OCI-LY1 (cell line): Measurements from ENCODE around the gene ERG28.

ENCODE experiments used
- H2AFZ ChIP-seq: fragments of 200-600 bp; sonication (generic), shearing (Covaris generic); 2 replicates; pipeline ENCODE4 v1.6.0; 2014; ENCODE audit warnings: antibody characterized with exemption, mild to moderate bottlenecking, low read length
- H3F3A ChIP-seq: fragments of 200-600 bp; sonication (generic), shearing (Covaris generic); 2 replicates; pipeline ENCODE4 v1.6.0; 2014; ENCODE audit warnings: mild to moderate bottlenecking, antibody characterized with exemption, low read length, moderate library complexity; ENCODE audit not compliant: insufficient read depth
- H3K27ac ChIP-seq: fragments of 200-600 bp; sonication (generic); 2 replicates; pipeline ENCODE4 v1.5.1; 2014; ENCODE audit warnings: low read length, mixed run types, mild to moderate bottlenecking, low read depth; ENCODE audit not compliant: poor library complexity, severe bottlenecking
- H3K27me3 ChIP-seq: fragments of 200-600 bp; sonication (generic); 2 replicates; pipeline ENCODE4 v1.6.0; 2014; ENCODE audit warnings: antibody characterized with exemption, mild to moderate bottlenecking, low read length, moderate library complexity; ENCODE audit not compliant: insufficient read depth
- H3K36me3 ChIP-seq: fragments of 200-600 bp; sonication (generic); 2 replicates; pipeline ENCODE4 v1.6.1; 2014; ENCODE audit warnings: mild to moderate bottlenecking, antibody characterized with exemption, low read length, moderate library complexity, mixed read lengths; ENCODE audit not compliant: insufficient read depth
- H3K4me1 ChIP-seq: fragments of 200-600 bp; sonication (generic); 2 replicates; pipeline ENCODE4 v1.5.1; 2014; ENCODE audit warnings: mild to moderate bottlenecking, low read length, moderate library complexity; ENCODE audit not compliant: insufficient read depth, severe bottlenecking
- H3K4me2 ChIP-seq: fragments of 200-600 bp; sonication (generic), shearing (Covaris generic); 2 replicates; pipeline ENCODE4 v1.6.1; 2014; ENCODE audit warnings: low read length
- H3K4me3 ChIP-seq: fragments of 200-600 bp; sonication (generic); 2 replicates; pipeline ENCODE4 v1.5.1; 2014; ENCODE audit warnings: low read length, low read depth, mild to moderate bottlenecking, mixed read lengths; ENCODE audit not compliant: poor library complexity, severe bottlenecking
- H3K79me2 ChIP-seq: fragments of 200-600 bp; shearing (Covaris generic); 2 replicates; pipeline ENCODE4 v1.6.1; 2016; ENCODE audit warnings: mixed run types, low read length, mixed read lengths; ENCODE audit not compliant: insufficient read depth
- H3K9ac ChIP-seq: fragments of 200-600 bp; sonication (generic), shearing (Covaris generic); 2 replicates; pipeline ENCODE4 v1.6.1; 2014; ENCODE audit warnings: mild to moderate bottlenecking, low read length, mixed read lengths
- H3K9me2 ChIP-seq: fragments of 200-600 bp; sonication (generic), shearing (Covaris generic); 2 replicates; pipeline ENCODE4 v1.6.1; 2014; ENCODE audit warnings: low read depth, mild to moderate bottlenecking, low read length, mixed read lengths
- H3K9me3 ChIP-seq: fragments of 200-600 bp; shearing (Covaris generic); 2 replicates; pipeline ENCODE4 v1.6.1; 2014; ENCODE audit warnings: low read length, mixed read lengths
- H4K20me1 ChIP-seq: fragments of 200-600 bp; sonication (generic), shearing (Covaris generic); 2 replicates; pipeline ENCODE4 v1.6.0; 2016; ENCODE audit warnings: mild to moderate bottlenecking, low read length; ENCODE audit not compliant: insufficient read depth
- EZH2 ChIP-seq: fragments of 200-600 bp; sonication (generic), shearing (Covaris generic); IDR thresholded peaks from 2 replicates; pipeline ENCODE4 v1.8.0; 2017; ENCODE audit warnings: borderline replicate concordance, mixed run types, mild to moderate bottlenecking, antibody characterized with exemption, low read length, moderate library complexity, mixed read lengths
- TF ChIP-seq, protein P1 (sequence below): fragments of 200-600 bp; sonication (generic), shearing (Covaris generic); IDR thresholded peaks from 2 replicates; pipeline ENCODE4 v1.5.1; 2017; ENCODE audit warnings: mild to moderate bottlenecking, antibody characterized with exemption, low read length, moderate library complexity, mixed read lengths

ERG28 gene, protein sequence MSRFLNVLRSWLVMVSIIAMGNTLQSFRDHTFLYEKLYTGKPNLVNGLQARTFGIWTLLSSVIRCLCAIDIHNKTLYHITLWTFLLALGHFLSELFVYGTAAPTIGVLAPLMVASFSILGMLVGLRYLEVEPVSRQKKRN

DNA sequence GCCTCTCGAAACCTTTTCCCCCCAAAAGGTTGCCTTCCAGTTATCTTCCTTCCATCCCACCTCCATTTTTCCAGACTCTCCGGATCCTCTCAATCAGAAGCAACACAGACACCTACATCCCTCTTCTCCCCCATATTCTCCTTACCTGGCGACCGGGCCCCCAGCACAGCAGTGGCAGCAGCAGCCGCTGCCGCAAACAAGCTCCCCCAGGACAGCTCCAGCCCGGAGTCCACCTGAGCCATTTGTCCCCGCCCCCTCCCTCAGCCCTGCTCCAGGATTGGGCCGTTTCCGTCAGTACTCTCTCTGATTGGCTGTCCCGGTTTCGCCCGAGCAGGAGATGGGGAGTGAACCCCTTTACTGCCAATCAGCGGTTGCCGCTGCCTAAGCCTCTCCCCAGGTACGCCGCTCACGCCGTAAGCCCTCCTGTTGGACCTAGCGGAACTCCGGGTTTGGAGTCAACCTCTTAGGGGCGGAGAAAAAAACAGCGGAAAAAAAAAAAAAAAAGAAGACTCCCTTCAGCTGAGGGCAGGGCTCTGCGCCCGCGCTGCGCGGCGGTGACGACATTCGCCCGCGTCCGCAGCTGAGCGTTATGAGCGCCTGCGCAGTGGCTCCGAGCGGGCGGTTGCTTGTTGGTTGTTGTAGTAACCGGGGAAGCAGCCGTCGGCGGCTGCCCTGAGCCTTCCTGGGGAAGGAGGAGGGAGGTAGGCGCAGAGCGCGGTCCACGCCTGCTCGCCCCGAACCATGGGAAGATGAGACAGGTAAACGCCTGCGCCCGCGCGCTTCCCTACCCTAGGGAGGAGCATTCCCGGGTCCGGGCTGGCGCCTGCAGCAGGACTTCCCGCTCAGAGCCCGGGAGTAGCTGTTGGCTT, at the start of gene ERG28, which contains the start of gene TTLL5:
Gene ERG28 (minus strand): TSS at position 247 of the 869 bp plus-strand sequence. CDS start 3,374 bp downstream, outside the sequence.
Gene TTLL5 (plus strand): TSS at position 617 of the 869 bp plus-strand sequence. CDS start 1,904 bp downstream, outside the sequence.
- Histone ChIP-seq H3K79me2 (peaks cover 7% of the 10 kb centered on the region), H3K27ac (peak within 1 kb of the TSS; percentile 65), H3F3A (no peaks in the 10 kb centered on the region), H3K9me2 (no peaks in the 10 kb centered on the region), H3K9ac (peak within 1 kb of the TSS; percentile 84), H3K4me1 (peaks cover 35% of the 10 kb centered on the region), H3K4me2 (peak within 1 kb of the TSS; percentile 92), H3K4me3 (peak within 1 kb of the TSS; percentile 90), H4K20me1 (no peaks in the 10 kb centered on the region), H3K27me3 (no peaks in the 10 kb centered on the region), H3K36me3 (peaks cover 27% of the 10 kb centered on the region; the same call in 1 of the 2 replicates), H3K9me3 (no peaks in the 10 kb centered on the region), H2AFZ (peak within 1 kb of the TSS; percentile 73)
- no peak for TF ChIP-seq EZH2
- TF ChIP-seq, protein P1, sequence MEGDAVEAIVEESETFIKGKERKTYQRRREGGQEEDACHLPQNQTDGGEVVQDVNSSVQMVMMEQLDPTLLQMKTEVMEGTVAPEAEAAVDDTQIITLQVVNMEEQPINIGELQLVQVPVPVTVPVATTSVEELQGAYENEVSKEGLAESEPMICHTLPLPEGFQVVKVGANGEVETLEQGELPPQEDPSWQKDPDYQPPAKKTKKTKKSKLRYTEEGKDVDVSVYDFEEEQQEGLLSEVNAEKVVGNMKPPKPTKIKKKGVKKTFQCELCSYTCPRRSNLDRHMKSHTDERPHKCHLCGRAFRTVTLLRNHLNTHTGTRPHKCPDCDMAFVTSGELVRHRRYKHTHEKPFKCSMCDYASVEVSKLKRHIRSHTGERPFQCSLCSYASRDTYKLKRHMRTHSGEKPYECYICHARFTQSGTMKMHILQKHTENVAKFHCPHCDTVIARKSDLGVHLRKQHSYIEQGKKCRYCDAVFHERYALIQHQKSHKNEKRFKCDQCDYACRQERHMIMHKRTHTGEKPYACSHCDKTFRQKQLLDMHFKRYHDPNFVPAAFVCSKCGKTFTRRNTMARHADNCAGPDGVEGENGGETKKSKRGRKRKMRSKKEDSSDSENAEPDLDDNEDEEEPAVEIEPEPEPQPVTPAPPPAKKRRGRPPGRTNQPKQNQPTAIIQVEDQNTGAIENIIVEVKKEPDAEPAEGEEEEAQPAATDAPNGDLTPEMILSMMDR, result no peak

DNA sequence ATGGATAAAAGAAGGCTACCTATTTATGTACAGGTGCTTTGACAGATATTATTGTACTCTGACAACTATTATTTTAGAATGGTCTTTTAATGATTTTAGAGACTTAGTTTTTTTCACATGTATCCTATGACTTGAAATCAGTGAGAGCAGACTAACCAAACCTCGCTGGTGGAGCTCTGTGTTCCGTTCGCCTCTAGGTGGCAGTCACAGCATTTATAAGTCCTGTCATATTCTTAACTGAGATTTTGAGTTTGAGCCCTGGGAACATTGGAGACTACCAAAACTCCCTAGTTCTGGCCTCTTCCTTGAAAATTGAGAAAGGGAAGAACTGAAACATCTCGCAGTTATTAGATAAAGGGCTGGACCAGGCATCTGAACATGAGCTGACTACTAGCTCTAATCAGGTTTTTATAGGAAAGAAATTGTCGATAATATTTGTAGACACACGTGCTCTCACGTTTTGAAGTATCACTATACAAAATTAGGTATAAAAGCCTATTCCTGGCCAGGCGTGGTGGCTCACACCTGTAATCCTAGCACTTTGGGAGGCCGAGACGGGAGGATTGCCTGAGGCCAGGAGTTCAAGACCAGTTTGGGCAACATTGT, 48.6 kb upstream of the ERG28 start:
- Histone ChIP-seq H3K4me1 (no peaks in the 10 kb centered on the region), H3F3A (no peaks in the 10 kb centered on the region)
- no peak for TF ChIP-seq EZH2
- TF ChIP-seq, protein P1, result peak; percentile 86

DNA sequence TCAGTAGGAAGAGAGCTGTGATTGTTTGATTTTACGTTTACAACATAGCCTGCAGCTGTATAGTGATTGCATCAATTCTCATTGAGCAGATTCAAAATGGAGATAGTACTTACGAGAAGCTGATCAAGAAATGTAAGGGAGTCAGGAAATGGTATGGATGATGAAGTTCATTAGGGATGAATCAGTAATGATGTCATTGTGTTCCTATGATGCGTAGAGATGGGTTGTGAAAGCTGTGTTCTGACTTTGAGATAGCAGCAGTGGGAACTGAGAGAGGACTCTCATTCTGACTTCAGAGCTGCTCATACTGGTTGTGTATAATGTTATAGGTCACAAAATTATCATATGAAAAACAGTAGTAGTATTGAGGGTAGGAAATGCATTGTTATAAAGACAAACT, 44.3 kb upstream of the ERG28 start:
- no peaks in the 10 kb centered on the region for H3K79me2 ChIP-seq
- H3K4me2 ChIP-seq, result no peak overlapping the region
- no peaks in the 10 kb centered on the region for H3K27me3 ChIP-seq
- no peak overlapping the region for H3K9ac ChIP-seq
- H4K20me1 ChIP-seq, result no peaks in the 10 kb centered on the region
- no peak overlapping the region for H3K4me3 ChIP-seq
- H3K36me3 ChIP-seq, result peaks cover 15% of the 10 kb centered on the region
- no peak overlapping the region for H3K27ac ChIP-seq
- no peaks in the 10 kb centered on the region for H3F3A ChIP-seq
- H3K9me2 ChIP-seq, result no peaks in the 10 kb centered on the region
- no peaks in the 10 kb centered on the region for H3K9me3 ChIP-seq
- no peak overlapping the region for H2AFZ ChIP-seq
- no peaks in the 10 kb centered on the region for H3K4me1 ChIP-seq
- TF ChIP-seq, protein P1, result no peak
- TF ChIP-seq EZH2, result no peak

More for the DNA sequence above, 48.6 kb upstream of the ERG28 start:
- Histone ChIP-seq H3K9me3 (no peaks in the 10 kb centered on the region), H3K4me2 (no peak overlapping the region), H2AFZ (no peak overlapping the region), H3K27me3 (no peaks in the 10 kb centered on the region), H3K36me3 (peaks cover 3% of the 10 kb centered on the region; the same call in 1 of the 2 replicates), H3K4me3 (no peak overlapping the region), H3K27ac (no peak overlapping the region), H4K20me1 (no peaks in the 10 kb centered on the region), H3K79me2 (no peaks in the 10 kb centered on the region), H3K9me2 (no peaks in the 10 kb centered on the region), H3K9ac (no peak overlapping the region)
